ENCODE data around the gene WDR6.

WDR6 gene

GRCh38 chr3:49007068-49007770, at the start of gene WDR6:
WDR6 (plus strand) TSS chr3:49007391; CDS start chr3:49007432, 41 bp downstream.
- DNase-seq (ENCODE audit: low spot score), result peak; percentile 97

- no peak for DNase-seq (ENCODE audit: low spot score)
Observed at GRCh38 chr3:48960841-48961413, 46.3 kb upstream of the WDR6 start.

GRCh38 chr3:48962340-48962739, 44.9 kb upstream of the WDR6 start:
- no peak for DNase-seq (ENCODE audit: low spot score)

- DNase-seq (ENCODE audit: low spot score), result no peak
Observed at GRCh38 chr3:48962939-48963338, 44.3 kb upstream of the WDR6 start.

- no peak for DNase-seq (ENCODE audit: low spot score)
Observed at GRCh38 chr3:48963591-48963990, 43.6 kb upstream of the WDR6 start.

- no peak for DNase-seq (ENCODE audit: low spot score)
Observed at GRCh38 chr3:48966367-48966766, 40.8 kb upstream of the WDR6 start.

- no peak for DNase-seq (ENCODE audit: low spot score)
Observed at GRCh38 chr3:48966876-48967361, 40.3 kb upstream of the WDR6 start.

GRCh38 chr3:48970586-48970985, 36.6 kb upstream of the WDR6 start:
- DNase-seq (ENCODE audit: low spot score), result no peak

- DNase-seq (ENCODE audit: low spot score), result no peak
Observed at GRCh38 chr3:48974076-48974864, 32.9 kb upstream of the WDR6 start.

GRCh38 chr3:48979451-48979850, 27.7 kb upstream of the WDR6 start:
- DNase-seq (ENCODE audit: low spot score), result no peak

- no peak for DNase-seq (ENCODE audit: low spot score)
Observed at GRCh38 chr3:48980295-48980694, 26.9 kb upstream of the WDR6 start.

- DNase-seq (ENCODE audit: low spot score), result no peak
Observed at GRCh38 chr3:48982016-48982415, 25.2 kb upstream of the WDR6 start.

GRCh38 chr3:48982686-48983085, 24.5 kb upstream of the WDR6 start:
- no peak for DNase-seq (ENCODE audit: low spot score)

- DNase-seq (ENCODE audit: low spot score), result no peak
Observed at GRCh38 chr3:48983096-48983495, 24.1 kb upstream of the WDR6 start.

- DNase-seq (ENCODE audit: low spot score), result no peak
Observed at GRCh38 chr3:48984663-48985062, 22.5 kb upstream of the WDR6 start.

GRCh38 chr3:48985831-48986376, 21.3 kb upstream of the WDR6 start:
- no peak for DNase-seq (ENCODE audit: low spot score)

- no peak for DNase-seq (ENCODE audit: low spot score)
Observed at GRCh38 chr3:48989126-48989795, 17.9 kb upstream of the WDR6 start.

- DNase-seq (ENCODE audit: low spot score), result peak; percentile 93
Observed at GRCh38 chr3:48989796-48990635, 17.2 kb upstream of the WDR6 start, which contains the start of gene P4HTM. P4HTM (plus strand) TSS chr3:48990241; CDS start chr3:48990257, 16 bp downstream.

- no peak for DNase-seq (ENCODE audit: low spot score)
Observed at GRCh38 chr3:48990636-48991469, 16.3 kb upstream of the WDR6 start.
